AG04449 (cell line): Measurements from ENCODE around the gene RBM4.

Experiments used
- CTCF ChIA-PET: fragments of 350-600 bp; formaldehyde crosslinking; extraction: SDS; loops from one replicate; lab custom pipeline; 2021; ENCODE audit warnings: antibody characterized with exemption; lab: Yijun Ruan, JAX
- POLR2A ChIA-PET: fragments of 400-600, 350-600 bp; formaldehyde crosslinking; extraction: SDS; loops from one replicate; lab custom pipeline; 2020; ENCODE audit warnings: antibody characterized with exemption, inconsistent platforms; lab: Yijun Ruan, JAX
- DNase-seq: peaks from one replicate; pipeline ENCODE4 v3.0.0-alpha.2; 2010; ENCODE audit warnings: low read depth, low spot score
- H3K4me3 ChIP-seq: 2 replicates; pipeline ENCODE4 v1.5.1; 2011; ENCODE audit warnings: low read depth, mild to moderate bottlenecking, control low read depth, low read length
- TF ChIP-seq, protein P1 (sequence below): IDR thresholded peaks from one replicate; pipeline ENCODE4 v1.5.1; 2011; ENCODE audit warnings: mild to moderate bottlenecking, moderate library complexity, low read length, control low read depth, inconsistent platforms; ENCODE audit not compliant: insufficient read depth; ENCODE audit errors: missing control alignments

RBM4 gene

DNA sequence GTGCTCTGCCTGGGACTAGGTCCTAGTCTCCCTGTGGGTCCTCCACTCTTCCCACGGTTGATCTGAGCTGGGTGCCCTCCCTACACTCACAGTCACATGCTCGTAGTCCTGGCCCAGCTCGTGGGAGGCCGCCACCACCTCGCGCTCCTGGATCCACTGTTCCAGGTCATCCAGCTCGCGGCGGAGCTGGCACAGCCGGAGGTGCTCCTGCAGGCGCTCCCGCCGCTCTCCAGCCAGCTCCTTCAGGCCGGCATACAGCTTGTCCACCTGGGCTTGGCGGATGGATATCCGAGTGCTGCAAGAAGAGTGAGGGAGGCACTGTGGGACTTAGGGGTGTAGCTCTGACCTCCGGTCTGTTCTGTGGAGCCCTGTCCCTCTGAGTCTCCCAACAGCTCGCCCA lies 53.9 kb downstream of the RBM4 start:
- ChIA-PET CTCF (interaction anchor here (0.8 to 11.5 kb wide), 5 partner anchors 9 to 284 kb away, joined by 3 to 246 read pairs (median 9); partner anchors contain the start of gene RBM4B), POLR2A (interaction anchor here (0.9 kb wide), 1 partner anchor 14 kb away, joined by 3 read pairs; no protein-coding TSS in a partner anchor)
- TF ChIP-seq, protein P1, sequence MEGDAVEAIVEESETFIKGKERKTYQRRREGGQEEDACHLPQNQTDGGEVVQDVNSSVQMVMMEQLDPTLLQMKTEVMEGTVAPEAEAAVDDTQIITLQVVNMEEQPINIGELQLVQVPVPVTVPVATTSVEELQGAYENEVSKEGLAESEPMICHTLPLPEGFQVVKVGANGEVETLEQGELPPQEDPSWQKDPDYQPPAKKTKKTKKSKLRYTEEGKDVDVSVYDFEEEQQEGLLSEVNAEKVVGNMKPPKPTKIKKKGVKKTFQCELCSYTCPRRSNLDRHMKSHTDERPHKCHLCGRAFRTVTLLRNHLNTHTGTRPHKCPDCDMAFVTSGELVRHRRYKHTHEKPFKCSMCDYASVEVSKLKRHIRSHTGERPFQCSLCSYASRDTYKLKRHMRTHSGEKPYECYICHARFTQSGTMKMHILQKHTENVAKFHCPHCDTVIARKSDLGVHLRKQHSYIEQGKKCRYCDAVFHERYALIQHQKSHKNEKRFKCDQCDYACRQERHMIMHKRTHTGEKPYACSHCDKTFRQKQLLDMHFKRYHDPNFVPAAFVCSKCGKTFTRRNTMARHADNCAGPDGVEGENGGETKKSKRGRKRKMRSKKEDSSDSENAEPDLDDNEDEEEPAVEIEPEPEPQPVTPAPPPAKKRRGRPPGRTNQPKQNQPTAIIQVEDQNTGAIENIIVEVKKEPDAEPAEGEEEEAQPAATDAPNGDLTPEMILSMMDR: no peak
- no peak overlapping the region for H3K4me3 ChIP-seq
- DNase-seq: no peak

DNA sequence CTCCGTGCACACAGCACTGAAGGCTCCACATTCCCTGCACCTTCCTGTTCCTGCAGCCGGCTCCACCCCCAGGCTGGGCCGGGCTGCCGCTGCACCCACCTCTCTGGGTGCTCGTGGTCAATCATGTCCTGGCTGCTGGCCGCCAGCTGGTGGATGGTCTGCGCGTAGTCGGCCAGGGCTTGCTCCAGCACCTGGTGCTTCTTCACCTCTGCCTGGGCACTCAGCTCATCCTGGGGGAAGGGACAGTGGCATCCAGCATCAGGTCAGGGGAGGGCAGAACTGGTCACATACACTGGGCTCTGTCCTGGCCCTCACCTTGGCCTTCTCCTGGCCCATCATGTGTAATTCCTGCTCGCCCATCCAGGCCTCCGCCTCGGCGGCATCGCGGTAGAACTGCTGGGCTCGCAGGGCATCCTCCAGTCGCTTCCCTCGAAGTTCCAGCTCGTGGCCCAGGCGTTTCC lies 54.4 kb downstream of the RBM4 start:
- DNase-seq: no peak
- POLR2A ChIA-PET: interaction anchor here (0.9 kb wide), 1 partner anchor 14 kb away, joined by 3 read pairs; no protein-coding TSS in a partner anchor
- CTCF ChIA-PET: interaction anchor here (0.8 to 11.5 kb wide), 7 partner anchors 9 to 284 kb away, joined by 3 to 246 read pairs (median 4); partner anchors contain the start of gene RBM4B
- H3K4me3 ChIP-seq: no peak overlapping the region
- TF ChIP-seq, protein P1: no peak

DNA sequence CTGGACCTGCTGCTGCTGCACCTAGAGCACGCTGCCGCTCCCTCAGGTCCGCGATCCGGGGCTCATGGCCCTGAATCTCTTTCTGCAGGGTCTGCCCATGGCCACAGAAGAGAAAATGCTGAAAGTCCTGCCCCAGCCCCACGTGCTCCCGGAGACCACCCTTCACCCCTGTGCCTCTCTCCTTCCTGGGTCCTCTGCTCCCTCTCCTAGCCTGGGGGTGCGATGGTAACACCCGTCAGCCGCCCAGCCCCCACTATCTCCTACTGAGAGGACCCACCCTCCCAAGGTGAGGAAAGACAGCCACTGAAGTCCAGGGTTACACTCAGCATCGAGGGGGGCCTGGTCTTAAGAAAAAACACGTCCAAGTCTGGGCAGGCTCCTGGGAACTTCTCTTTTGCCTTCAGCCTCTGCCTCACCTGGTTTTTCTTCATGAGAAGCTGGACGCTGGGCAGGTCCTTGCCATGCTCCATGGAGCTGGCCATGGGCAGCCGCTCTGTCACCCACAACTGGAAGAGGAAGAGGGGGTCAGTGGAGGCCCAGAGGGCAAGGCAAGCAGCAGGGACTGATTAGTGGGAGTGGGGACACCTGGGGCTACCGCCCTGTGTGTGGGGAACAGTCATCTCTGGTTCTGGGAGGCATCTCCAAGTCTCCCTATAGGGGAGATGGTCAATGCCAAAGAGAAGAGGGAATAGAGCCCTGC lies 55.0 kb downstream of the RBM4 start:
- TF ChIP-seq, protein P1: no peak
- H3K4me3 ChIP-seq: no peak overlapping the region
- ChIA-PET POLR2A (no interaction called here), CTCF (interaction anchor here (0.7 to 11.5 kb wide), 19 partner anchors 8 to 283 kb away, joined by 3 to 246 read pairs (median 3); partner anchors contain the start of genes ACTN3, C11orf86, RBM4B and RCE1)
- no peak for DNase-seq

DNA sequence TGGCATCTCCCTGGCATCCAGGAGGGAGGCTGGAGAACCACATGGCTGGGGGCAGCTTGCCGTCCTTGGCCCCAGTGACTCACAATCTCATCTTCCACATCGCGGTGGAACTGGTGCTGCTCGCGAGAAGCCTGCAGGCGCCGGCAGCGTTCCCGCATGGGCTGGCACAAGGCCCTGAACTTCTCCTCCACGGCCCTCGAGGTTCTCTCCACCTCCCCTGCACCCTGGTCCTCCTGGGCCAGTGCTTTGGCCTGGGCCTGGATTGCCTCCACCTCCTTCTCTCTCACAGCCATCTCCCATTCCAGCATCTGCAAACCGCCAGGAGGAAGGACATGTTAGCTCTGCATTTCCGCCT lies 55.5 kb downstream of the RBM4 start:
- ChIA-PET CTCF (interaction anchor here (0.7 to 11.5 kb wide), 18 partner anchors 8 to 282 kb away, joined by 3 to 246 read pairs (median 3); partner anchors contain the start of genes ACTN3, C11orf86, RBM4B and RCE1), POLR2A (no interaction called here)
- TF ChIP-seq, protein P1: no peak
- DNase-seq: no peak
- no peak overlapping the region for H3K4me3 ChIP-seq

DNA sequence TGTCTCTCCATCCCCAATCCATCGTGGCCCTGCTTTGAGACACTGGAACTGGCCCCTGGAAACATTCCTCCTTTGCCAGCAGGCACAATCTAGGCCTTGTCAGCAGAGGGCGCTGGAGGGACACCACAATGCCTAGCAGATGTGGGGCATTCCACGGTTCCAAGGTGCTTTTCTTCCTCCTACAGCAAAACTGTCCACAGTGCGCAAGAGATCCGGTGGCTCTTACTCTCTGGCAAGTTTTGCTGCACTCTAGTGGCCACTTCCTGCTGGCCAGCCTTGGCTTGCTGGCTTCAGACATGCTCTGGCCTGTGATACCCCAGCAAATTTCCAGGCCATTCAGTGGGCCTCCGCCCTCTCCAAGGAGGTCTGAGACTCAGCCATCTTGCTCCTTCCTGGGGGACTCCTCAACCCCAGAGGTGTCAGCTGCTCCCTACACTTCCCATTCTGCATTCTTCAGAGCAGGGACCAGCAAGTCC lies 56.3 kb downstream of the RBM4 start:
- CTCF ChIA-PET: interaction anchor here (0.7 to 11.5 kb wide), 20 partner anchors 10 to 282 kb away, joined by 3 to 246 read pairs (median 4); partner anchors contain the start of genes ACTN3, RBM4B and SPTBN2
- TF ChIP-seq, protein P1: peak; percentile 78
- no peak overlapping the region for H3K4me3 ChIP-seq
- peak; percentile 82 for DNase-seq
- POLR2A ChIA-PET: no interaction called here
